ENCODE measurements around the gene TRIP12.

DNA sequence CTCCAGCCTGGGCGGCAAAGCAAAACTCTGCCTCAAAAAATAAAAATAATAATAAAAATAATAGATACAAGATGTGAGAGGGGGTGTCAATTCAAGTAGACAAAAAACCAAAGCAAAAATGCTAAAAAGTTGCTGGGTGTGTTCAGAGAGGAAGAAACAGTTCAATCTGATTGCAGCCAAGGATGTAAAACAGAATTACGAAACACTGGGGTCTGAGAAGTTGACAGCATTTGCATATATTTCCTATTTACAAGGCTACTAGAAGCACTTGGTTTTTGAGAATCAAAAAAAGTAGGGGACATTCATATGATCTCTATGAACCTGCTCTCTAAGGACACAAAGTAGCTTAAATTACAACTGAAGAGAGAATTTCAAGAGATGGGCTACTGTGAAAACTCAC is 7.6 kb downstream of the TRIP12 start:
- TF ChIP-seq ZNF70 (CRISPR knock-in tag; IDR thresholded peaks at IDR 0.05) (no peak), TCF4 (CRISPR knock-in tag; IDR thresholded peaks at IDR 0.05; ENCODE audit: borderline replicate concordance) (no peak)

Data from SK-N-SH treated with all-trans-retinoic acid at 6 μM for 48 hours (cell line).